Islet precursor cell (in vitro differentiated cells): ENCODE measurements around the gene MYL10.
"Not testable (repeated sequence)": the region's sequence is repeated elsewhere in the genome, so short reads cannot be mapped to it uniquely, and the experiment has no call there.

Experiments
- DNase-seq: peaks from one replicate; pipeline ENCODE4 v3.0.0-alpha.2; 2018

MYL10 gene

DNA sequence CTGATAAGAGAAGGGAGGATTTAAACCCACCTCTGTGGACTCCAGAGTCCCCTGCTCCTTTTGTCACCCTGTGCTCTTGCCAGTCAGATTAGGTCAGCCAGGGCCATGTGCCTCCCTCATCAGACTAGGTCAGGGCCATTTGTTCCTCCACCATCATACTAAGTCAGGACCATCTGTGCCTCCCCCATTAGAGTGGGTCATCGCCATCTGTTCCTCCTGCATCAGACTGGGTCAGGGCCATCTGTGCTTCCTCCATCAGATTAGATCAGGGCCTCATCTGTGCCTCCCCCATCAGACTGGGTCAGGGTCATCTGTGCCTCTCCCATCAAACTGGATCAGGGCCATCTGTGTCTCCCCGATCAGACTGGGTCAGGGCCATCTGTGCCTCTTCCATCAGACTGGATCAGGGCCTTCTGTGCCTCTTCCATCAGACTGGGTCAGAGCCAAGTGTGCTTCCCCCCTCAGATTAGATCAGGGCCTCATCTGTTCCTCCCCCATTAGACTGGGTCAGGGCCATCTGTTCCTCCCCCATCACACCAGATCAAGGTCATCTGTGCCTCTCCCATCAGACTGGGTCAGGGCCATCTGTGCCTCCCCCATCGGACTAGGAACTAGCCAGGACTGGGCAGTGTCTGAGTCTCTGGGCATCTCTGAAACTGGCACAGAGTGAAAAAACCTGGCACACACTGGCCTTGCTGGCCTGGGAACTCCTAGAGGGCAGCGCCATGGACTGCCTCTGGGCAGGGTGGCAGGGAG lies 11.5 kb downstream of the MYL10 start:
- DNase-seq: no peak

DNA sequence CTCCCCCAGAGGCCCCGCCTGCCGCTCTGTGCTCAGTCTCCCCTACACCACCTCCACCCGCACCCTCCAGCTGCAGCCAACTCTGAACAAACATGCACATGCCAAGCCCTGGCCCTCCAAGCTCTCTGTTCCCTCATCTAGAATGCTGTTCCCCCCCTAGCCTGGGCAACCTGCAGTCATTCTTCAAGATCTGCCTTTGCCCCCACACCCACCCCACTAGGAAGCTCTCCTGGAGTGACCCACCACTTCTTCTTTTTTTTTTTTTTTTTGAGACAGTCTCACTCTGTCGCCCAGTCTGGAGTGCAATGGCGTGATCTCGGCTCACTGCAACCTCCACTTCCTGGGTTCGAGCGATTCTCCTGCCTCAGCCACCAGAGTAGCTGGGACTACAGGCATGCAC lies 13.7 kb downstream of the MYL10 start:
- no peak for DNase-seq

DNA sequence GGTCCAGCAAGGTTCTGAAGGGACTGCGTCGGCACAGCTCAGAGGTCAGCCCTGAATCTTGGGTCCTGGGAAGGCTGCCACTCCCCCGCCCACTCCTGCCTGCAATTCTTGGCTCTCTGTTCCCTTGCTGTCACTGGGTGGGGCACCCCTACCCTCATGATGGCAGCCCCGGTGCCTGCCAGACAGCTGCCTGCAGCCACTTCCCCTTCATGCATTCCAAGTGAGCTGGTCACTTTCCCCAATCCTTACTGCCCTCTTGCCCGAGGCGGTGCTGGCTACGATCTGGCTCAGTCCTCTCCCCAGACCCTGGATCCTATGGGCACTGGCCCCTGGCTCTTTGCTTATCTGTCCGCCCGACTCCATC lies 14.2 kb downstream of the MYL10 start:
- DNase-seq: peak; percentile 97

DNA sequence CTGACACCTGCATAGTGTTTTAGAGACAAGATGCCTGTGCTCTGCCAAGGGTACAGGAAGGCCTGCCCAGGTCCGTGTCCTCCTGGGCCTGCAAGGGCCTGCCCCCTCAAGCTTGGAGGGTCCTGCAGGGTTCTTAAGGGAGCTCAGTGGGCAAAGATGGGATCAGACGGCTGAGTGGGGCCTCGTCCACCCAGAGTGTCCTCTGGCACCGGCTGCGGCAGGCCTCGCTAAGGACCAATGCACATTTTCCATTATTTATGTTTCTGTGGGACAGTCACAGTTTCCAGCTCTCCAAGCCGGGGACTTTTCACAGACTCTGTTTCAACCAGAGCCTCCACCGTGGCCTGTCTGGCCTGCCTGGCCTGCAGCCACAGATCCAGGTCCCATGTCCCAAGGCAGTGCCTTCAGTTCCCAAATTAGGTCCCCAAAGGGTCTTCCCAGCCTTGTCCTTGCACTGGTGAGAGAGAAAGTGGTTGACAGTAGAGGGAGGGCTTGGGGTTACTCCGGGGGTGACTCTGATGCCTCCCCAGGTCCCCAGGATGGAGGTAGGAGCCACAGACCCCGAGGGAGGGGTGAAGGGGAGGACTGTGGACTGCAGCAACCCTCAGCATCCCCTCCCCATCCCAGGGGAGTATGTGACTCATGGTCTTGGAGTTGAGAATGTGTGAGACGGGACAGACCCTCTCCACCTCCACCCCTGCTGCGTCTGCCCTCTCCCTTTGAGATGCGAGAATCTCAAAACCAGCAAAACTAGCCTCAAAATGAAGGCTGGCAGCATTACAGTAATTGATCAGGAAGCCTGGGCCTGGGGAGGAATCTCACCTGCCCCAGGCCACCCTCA lies 14.8 kb downstream of the MYL10 start:
- DNase-seq: peak; percentile 93

DNA sequence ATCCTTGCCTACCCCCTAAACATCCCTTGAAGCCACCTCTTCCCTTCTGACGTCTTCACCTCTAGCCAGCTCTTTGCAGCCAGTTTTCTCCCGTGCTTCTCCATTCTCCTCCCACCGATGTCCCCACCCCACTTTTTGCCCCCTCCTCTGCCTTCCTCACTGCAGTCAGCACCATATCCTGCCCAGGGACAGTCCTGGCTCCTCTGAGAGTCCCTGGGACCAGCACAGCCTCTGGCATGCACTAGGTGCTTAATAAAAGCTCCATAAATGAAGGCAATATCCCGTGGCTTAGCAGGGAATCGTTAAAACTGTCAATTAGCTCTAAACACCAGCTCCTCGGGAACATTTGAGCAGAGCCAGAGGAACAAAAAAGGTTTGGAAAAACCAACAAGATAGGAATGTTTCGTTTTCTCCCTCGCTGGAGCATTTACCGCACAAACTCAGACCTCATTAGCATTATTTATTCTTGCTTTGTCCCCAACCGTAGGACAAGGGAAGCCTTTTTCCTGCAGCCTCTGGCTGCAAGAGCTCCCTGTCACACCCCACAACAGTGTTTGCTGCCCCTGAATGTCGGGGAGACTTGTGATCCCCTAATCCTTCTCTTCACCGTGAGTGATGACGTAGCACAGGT lies 16.1 kb downstream of the MYL10 start:
- DNase-seq: no peak

DNA sequence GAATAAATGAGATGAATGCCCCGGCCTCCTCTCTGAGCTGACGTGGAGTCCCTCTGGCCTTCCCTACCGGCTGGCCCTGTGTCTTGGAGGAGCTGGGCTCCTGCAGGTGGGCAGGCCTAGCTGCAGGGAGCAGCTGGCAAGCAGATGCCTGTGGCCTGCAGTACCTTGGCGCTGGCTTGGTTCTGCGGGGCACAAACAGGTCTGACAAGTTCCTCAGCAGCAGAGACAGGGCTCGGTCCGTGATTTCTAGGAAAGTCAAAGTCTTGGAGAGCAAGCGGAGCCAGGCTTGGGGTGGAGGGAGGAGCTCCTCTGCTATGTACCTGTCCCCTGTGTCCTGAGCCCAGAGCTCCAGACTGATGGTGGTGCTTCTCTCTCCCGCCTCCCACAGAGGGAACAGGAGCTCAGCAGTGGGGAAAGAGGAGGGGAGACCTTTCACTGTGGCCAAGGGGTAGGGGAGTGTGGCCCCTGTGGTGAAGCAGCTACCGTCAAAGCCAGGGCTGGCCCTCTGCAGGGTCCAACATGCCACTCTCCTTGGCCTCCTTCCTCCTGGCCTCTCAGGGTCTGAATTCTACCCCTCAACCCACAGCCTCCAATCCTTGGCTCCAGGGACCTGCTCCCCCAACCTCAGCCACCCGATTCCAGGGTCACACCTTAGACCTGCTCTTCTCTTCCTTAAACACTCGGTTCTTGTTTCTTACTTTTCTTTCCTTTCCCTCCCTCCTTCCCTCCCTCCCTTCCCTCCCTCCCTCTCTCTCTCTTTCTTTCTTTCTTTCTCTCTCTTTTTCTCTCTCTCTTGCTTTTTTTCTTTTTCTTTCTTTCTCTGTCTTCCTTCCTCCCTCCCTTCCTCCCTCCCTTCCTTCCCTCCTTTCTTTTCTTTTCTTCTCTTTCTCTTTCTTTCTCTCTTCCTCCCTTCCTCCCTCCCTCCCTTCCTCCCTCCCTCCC lies 20.1 kb downstream of the MYL10 start:
- DNase-seq: peak; percentile 92

DNA sequence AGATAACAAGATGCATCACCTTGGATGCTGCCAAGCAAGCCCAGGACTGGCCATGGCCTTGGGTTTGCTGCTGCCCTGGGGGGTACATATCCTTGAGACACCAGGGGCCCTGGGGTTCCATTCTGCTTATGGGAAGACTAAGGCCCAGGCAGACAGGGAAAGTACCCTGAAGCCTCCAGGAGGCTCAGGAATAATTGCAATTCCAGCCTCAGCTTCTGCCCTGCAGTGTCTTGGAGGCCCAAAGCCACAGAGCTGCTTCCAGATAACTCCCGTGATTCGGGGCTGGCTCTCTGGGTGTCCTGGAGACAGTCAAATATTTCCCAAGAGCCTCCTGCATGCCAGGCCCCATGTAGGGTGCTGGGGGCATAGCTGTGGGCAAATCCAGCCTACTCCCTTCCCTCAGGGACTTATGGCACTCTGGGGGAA lies 22.6 kb downstream of the MYL10 start:
- DNase-seq: no peak

DNA sequence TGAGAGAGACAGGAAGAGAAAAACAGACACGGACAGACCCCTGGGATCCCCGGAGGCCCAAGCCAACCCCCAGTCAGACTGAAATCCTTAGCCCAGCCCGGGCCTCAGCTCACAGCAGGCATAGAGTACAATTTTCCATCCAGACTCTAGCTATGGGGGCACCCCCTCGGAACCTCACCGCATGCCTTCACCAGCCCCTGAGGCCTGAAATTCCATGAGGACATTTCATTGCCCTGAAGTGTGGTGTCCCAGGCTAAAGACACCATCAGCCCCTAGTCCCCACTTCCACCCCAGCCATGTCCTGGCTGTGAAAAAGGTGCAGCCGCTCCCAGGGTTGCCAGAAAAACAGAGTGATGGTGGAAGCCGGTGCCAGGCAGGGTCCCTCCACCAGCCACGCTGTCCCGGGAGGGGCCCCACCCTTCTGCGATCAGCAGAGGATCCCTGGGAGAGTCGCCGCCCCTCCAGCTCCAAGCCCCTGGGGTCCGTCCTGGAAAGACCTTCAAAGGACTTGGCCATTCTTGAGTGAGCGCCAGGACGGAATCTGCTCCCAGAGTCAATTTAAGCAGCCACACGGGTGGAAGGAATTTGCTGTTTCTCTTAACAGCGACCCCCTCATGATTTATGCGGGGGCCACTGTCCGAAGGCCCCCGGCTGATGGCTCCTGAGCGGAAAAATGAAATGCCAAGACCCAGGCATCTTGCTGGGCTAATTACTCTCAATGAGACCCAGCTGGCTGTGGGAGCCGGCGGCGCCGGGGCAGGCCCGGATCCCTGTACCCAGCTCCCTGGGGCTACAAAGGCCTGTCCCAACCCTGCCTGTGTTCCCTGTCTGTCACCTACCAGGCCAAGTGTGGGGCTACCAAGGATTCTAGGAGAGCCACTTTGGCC lies 23.2 kb downstream of the MYL10 start:
- DNase-seq: no peak

DNA sequence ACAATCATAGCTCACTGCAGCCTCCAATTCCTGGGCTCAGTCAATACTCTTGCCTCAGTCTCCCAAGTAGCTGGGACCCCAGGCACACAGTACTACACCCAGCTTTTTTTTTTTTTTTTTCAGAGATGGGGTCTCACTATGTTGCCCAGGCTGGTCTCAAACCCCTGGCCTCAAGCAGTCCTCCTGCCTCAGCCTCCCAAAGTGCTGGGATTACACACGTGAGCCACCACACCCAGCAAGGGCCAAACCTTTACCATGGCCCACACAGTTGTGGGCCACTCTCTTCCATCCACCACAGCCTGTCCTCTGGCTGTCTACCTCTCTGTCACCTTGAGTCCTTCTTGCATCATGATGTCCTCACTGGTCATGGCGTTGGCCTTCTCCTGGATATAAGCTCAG lies 24.2 kb downstream of the MYL10 start:
- not testable (repeated sequence) for DNase-seq

DNA sequence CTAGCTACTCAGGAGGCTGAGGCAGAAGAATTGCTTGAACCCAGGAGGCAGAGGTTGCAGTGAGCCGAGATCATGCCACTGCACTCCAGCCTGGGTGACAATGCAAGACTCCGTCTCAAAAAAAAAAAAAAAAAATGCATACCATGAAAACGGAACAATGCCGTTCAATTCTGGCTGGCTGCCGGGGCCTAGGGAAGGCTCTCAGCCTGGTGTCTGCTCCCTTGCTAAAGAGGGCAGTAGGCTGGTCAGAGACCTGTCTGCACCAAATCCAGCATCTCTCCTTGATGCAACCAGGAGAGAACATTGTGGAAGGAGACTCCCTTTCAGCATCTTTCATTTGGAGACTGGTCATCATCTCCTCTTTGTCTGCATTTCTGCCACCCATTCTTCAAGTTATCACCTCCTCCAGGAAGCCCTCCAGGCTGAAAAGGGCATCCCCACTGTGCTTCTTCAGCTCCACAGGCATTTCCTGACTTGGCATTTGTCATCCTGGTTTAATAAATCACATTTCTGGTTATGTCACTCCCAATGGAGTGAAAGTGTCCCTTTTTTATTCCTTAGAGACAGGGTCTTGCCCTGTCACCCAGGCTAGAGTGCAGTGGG lies 24.7 kb downstream of the MYL10 start:
- no peak for DNase-seq

DNA sequence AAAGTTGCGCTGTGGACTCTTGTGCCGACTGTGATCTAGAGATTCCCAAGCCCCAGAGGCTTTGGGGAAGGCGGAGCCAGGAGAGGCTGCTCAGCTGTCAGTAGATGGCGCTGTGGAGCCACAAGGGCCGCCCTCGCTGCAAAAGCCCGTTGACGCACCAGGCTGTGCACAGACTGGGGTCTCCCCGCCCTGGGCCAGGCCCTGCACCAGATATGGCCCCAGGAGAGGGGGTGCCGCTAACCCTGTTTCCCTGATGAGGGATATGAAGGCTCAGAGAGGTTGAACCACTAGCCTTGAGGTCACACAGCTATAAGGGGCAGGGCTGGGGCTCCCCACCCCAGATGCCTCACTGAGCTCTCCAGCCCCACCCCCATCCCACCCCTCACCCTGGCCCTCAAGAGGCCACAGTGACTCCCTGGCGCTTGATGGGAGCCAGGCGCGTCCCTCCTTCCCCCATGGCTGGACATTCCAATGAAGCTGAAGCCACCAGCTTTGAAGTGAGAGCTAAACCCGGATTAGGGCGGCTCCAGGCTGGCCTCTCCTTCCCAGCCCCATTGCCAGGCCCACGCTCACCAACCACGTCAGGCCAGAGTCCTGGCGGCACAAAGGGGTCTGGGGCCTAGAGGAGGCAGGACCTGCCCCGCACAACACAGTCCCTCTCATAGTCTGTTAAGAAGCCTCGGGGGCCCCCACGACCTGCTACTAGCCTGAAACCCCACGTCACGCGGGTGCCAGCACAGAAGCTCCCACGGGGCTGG lies 26.4 kb downstream of the MYL10 start:
- DNase-seq: peak; percentile 95

DNA sequence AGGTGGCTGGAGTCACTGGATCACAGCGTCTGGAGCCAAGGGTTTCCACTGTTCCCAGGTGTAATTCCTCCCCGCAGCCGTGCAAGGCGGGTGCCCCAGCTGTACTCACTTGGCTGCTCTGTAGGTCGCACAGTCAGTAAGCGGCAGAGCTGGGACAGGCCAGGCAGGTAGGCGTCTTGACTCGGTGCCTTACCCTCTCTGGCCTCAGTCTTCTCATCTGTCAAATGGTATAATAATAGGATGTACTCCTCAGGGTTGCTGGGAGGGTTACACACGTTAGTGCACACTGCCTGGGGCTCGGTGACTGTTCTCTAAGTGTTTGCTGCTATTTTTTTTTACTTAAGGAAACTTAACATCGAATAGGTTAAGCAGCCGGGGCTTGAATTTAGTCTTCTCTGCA lies 27.0 kb downstream of the MYL10 start:
- DNase-seq: no peak

DNA sequence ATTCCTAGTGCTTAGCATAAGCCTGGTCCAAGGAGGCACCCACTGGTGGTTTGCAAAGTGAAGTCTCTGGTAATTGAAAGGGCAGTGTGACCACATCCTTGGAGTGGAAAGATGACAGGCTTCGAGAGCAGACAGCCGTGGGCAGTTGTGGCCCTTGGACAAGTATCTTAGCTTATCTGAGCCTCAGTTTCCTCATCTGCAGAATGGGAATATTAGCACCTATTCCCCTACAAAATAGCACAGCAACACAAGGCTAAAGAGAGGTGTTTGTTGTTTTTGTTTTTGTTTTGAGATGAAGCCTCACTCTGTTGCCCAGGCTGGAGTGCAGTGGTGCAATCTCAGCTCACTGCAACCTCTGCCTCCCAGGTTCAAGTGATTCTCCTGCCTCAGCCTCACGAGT lies 29.3 kb downstream of the MYL10 start:
- no peak for DNase-seq

DNA sequence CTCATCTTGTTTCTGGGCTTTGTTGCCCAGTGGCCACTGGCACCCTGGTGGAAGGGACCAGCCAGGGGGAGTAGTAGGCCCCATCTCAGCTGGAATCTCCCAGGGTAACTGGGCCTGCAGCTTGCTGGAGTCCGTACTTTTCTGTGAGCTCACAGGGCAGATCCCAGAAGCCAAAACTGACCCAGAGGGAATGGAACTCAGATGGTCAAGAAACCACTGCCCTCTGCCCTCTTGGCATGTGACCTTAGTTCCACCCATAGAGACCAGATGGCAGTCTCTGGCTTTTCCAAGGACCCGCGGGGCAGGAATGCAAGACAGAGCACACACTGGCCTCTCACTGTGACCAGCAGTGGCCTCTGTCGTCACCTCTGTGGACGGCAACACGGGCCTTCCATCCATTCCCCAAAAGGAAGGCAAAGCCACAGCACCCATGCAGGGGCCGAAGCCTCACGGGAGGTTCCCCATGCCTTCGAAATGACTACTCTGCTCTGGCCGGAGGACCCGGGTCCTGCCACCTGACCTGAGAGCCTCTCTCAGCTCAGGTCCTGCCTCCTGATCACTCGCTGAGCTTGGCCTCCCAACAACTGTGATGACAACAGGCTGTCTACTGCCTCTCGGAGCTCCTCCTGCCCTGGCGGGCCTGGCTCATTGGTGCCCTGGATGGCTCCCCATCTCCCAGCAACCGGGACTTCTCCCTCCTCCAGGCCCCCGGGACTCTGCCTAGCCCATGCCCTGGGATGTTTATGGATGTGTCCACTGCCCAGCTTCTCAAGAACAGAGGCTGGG lies 29.9 kb downstream of the MYL10 start:
- no peak for DNase-seq

DNA sequence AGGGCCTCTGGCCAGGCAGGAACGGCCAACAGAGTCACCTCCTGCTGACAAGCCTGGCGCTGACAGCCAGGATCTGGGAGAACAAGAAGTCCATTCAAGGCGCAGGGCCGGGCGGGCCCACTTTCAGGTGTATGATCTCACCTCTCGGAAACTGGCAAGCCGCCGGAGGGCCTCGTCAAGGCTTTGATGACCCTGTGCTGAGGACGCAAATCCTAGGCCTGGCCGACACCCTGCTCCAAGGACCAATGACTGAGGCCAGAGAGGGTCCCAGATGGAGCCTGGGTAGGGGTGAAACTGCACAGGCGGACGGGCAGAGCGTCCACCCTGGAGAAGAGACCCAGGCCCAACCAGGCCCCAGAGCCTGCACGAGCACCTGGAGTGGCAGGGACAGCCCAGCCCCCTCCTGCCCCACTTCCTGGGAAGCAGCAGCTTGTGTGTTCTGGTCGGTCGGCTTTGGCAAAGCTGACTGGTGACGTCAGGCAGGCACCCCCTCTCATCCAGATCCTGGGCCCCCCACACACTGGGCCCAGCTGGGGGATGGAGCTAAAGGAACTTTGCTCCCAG lies 30.6 kb downstream of the MYL10 start:
- DNase-seq: peak; percentile 79

DNA sequence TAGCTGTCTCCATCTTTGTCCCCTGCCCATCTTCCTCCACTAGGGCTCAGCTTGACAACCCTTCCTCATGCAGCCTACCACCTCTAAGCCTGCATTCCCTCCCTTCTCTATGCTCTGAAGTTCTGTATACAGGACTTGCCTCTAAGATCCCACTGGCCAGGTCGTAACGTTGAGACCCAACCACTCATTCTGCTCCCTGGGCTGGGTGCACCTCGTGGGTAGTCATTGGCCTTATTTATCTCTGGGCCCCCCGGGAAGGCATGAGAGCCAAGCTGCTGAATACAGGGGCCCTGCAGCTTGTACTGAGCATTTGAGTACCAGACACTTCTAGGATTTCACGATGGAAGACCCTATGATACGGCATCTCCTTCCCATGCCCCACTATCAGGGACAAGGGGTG lies 31.2 kb downstream of the MYL10 start:
- no peak for DNase-seq

DNA sequence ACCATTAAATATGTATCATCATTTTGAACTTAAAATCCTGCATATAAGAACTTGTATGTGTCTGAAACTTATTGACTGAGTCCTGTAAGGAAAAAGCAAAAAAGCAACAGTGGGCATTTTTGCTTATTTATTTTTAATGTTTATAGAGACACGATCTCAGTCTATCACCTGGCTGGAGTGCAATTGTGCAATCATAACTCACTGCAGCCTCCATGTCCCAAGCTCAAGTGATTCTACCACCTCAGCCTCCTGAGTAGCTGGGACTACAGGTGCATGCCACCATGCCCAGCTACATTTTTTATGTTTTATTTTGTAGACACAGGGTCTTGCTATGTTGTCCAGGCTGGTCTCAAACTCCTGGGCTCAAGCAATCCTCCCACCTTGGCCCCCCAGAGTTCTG lies 32.2 kb downstream of the MYL10 start:
- peak; percentile 27 for DNase-seq

DNA sequence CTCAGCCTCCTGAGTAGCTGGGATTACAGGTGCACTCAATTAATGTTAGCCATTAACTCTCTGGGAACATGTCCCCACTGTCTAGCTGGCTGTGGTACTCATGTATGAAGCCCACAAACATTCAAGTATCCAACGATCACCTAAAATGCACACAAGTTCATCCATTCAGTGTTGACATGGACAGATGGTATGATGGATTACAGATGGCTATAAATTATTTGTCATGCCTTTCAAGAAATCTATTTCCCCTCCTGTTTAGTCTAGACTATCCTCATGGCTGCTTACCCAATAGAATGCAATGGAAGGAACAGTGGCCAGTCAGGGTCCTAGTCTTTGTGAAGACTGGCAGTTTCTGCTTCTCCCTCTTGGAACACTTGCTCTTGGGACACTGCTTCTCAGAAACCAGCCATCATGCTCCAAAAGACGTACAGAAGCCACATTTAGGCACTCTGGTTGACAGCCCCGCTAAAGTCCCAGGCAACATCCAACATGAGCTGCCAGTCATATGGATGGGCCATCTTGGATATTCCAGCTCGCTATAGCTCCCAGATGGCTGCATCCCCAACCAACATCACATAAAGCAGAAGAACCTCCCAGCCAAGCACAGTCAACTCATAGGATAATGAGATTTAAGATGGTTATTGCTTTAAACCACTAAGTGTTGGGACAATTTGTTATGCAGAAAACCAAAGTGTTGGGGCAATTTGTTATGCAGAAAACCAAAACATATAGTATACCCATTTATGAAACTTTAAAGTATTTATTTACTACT lies 33.1 kb downstream of the MYL10 start:
- DNase-seq: peak; percentile 21
